GM18505 (cell line): ENCODE data around the gene RASGRF1.
"Not testable (repeated sequence)": the region's sequence is repeated elsewhere in the genome, so short reads cannot be mapped to it uniquely, and the experiment has no call there.

Source experiments
- ATAC-seq: cut with Tn5 transposase; IDR thresholded peaks from one replicate; pipeline ENCODE4 v1.9.1; 2021; ENCODE audit not compliant: unreplicated experiment
- POLR2A ChIP-seq: IDR thresholded peaks from 4 replicates; pipeline ENCODE4 v1.6.1; 2011; ENCODE audit warnings: borderline replicate concordance; ENCODE audit not compliant: insufficient read depth, insufficient read length; ENCODE audit errors: extremely low read depth

RASGRF1 gene

DNA sequence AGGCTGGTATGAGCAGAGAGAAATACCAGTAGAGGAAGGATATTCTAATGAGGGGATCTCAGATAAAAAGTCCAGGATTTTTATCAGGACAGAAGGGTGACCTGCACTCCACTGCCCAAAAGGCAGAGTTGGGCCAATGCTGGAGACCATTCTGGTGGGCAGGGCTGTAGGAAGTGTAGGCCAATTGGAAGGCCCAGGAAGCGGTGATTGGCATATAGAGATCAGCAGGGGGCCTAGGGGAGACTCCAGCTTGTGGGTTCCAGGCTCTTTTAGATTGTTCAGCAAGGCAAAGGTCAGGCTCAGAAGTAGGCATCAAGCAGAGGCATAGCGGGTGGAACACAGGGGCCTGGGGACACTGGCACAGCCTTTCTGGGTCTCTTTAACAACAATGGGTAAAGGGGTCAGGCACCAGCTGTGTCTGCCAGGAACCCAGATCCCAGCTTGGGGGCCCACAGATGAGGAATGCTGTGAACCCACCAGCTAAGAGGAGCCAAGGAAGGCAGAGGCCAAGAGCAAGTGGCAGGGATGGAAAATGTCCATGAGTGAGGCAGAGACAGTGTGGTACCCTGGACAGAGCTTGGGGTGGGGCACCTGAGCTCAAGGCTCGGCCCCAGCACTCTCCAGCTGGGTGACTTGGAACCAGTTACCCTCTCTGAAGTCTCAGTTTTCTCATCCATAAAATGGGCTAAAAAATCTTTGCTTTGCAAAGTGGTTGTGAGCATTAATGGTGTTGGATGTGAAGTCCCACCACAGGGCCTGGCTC is 27.0 kb upstream of the RASGRF1 start:
- TF ChIP-seq POLR2A: no peak
- ATAC-seq: no peak

DNA sequence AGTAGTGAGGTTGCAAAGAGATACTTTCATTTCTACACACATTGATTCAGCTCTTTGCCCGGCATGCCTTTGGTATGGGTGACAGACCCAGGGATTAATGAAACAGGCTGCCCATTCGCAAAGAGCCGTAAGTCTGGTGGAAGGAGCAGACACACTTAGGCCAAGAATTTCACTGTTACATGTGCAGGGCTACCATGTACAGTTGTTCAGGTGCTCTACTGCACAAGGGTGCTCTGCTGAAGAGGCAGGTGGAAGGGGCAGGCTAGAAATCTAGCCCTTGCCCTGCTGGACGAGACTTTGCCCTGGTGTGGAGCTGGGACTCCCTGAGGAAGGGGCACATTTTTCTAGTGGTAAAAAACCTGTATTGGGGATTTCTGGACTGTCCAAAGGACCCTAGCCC is 26.2 kb upstream of the RASGRF1 start:
- no peak for TF ChIP-seq POLR2A
- no peak for ATAC-seq

DNA sequence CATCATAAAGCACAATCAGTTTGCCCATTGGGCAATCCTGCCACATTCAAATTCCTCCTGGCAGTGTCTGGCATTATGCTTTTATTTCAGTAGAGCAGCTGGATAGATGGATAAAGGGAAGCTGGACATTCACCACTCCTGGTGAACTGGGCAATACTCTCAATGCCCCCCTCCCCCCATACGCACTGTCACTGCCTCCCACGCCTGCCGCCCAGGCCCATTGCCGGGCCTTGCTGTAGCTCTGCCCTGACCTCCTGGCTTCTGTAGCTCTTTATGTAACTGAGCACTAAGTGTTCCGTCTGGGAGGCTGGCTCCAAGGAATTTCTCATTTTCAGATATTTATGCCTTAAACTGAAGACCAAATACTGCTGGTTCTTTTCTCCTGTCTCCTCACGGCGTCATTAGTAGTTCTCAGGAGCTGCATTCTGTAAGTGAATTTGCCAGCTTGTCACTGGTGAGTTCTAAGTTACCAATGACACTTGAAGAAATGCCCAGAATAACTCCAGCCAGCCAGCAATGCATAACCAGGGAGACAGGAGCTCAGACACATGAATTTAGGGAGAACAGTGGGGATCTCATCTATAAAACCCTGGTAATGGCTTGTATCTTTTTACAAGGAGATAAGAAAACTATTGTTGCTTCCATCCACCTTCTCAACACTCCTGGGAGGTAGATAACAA is 25.5 kb upstream of the RASGRF1 start:
- TF ChIP-seq POLR2A: no peak
- ATAC-seq: no peak

DNA sequence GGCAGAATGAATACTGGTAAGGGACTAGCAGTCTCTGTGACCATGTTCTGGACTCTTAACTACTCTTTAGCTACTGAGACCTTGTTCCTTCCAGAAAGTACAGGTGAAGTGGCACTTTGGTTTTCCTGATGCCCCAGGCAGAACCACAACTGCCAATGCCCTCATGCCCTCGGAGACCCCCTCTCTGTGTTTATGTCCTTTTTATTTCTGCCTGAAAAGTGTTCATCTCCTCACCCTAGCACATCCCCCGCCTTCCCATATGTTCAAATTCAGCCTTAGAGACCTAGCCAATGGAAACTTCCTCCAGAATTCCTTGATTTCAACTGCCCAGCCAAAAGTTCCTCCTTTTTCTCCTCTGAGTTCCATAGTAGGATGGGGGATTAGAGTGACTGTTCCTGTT is 23.3 kb upstream of the RASGRF1 start:
- no peak for ATAC-seq
- TF ChIP-seq POLR2A: no peak

DNA sequence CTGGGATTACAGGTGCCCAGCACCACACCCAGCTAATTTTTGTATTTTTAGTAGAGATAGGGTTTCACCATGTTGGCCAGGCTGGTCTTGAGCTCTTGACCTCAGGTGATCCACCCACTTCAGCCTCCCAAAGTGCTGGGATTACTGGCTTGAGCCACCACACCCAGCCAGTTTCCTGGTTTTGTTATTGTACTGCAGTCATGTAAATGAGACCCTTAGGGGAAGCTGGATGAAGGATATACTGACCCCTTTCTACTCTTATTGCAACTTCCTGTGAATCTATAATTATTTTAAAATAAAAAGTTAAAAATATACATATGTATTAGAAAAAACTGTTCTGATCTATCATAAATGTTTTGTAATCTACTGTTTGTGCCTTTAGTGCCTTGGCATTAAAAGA is 20.8 kb upstream of the RASGRF1 start:
- not testable (repeated sequence) for ATAC-seq

DNA sequence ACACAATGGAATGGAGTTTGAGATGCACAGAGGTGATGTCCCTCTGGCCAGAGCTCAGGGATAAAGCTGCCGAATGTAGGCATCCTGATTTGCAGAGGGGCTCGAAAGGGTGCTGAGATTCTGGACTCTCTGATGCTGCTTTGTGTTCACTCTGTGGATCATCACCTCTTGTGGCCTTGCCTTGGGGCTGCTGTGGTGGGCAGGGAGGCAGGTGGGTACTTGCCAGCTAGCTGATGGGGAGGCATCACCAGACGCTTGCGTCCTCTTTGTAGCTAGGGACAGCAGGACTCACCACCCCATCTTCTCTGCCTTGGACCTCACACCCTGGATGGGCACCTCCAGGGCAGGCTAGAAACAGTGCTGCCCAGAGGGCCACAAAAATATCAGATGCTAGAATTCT is 14.6 kb upstream of the RASGRF1 start:
- ATAC-seq: no peak
- no peak for TF ChIP-seq POLR2A

DNA sequence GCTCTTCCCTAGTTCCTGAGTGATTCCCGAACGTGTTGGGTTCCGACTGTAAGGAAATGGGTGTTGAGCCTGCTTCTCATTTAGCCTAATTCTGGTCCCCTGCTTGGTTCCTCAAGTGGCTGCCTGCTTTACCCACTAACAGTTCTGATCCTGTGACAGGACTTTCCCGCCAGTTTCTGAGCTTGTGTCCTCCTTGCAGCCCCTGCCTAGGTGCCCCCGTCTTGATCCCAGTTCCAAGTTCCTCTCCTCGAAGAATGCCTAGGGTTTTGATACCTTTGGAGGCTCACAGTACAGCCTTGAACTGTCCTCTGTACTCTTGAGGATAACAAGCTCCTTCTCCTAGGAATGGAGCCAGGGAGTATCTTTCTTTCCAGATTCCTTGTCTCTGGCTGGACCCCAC is 12.0 kb upstream of the RASGRF1 start:
- TF ChIP-seq POLR2A: no peak
- ATAC-seq: no peak

DNA sequence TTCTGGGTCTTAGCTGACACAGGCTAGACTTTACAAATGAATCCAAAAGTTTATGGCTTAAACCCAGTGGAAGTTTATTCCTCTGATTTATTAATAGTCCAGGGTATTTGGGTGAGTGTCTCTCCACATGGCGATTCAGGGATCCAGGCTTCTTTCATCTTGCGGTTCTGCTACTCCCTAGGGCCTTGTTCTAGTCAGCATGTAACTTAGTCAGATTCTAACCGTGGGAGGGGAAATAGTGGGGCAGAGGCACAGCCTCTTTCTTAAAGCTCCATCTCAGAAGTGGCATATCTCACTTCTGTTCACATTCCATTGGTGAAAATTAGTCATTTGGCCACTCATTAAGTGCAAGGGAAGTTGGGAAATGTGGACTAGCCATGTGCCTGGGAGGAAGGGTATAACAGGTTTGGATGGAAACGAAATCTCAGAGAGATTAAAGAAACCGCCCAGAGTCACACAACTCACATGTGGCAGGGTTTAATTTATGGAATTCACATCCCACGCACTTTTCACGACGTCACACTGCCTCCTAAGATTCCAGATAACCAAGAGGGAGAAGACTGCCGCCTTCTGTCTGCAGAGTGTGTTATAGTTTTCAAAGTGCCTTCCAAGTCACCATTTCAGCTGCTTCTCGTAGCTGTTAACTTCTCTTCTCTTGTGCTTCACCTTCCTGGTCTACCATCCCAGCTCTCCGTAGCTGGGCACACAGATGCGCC is 11.4 kb upstream of the RASGRF1 start:
- ATAC-seq: no peak
- TF ChIP-seq POLR2A: no peak

DNA sequence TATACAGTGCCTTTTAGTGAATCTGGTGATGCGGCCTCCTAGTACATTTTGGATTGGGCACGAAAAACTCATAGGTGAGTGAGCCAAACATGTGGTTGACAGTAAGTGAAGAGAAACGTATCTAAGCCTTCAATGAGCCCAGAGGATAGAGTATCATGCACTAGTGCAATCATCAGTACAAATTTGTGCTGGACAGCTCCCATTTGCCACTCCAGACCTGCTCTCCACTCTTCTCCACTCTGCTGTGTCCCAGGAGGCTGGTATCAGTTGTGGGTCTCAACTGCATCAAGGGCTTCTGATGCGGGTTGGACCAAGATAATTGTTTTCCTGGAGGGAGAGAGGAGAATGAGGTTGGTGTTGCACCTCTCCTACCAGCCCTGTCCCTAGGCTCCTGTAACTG is 9.1 kb upstream of the RASGRF1 start:
- TF ChIP-seq POLR2A: no peak
- ATAC-seq: no peak

DNA sequence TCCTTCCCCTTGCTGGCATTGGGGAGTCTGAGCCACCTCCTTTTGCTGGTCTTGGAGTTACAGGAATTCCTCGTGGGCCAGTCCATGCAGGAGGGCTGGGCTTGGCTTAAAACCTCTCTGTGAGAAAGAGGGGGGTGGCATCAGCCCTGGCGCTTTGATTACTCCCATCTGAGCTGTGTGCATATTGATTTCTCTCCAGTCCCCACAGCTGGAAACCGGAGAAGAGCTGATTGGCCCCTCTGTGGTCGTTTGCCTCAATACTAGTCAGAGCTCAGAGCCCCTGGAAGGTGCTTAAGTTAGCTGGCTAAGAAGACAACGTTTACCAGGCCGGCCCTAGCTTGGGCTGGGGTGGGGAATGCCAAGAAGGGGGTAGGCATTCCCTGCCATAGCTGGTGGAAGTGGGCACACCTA is 4.0 kb upstream of the RASGRF1 start:
- TF ChIP-seq POLR2A: no peak
- no peak for ATAC-seq

DNA sequence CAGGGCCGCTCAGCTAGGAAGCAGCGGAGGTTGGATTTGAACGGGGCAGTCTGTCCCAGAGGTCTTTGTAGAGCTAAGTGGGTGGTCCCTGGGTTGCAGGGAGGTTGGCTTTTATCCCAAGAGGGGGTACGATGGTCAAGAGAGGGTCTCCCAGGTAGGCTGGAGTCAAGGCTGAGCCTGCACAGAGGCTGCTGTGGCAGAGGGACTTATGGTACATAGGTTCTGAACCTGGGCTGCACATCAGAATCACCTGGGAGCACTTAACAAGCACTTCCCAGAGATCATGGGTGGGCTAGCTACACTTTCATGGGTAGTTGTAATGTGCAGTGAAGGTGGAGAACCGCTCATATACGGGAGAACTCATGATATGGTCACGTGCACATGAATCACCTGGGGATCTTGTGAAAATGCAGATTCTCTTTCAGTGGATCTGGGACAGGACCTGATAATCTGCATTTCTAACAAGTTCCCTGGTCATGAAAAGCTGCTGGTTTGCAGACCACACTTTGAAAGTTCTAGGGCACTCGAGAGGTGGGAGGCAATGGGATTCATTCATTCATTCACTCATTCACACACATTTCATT is 2.9 kb upstream of the RASGRF1 start:
- no peak for ATAC-seq
- no peak for TF ChIP-seq POLR2A

DNA sequence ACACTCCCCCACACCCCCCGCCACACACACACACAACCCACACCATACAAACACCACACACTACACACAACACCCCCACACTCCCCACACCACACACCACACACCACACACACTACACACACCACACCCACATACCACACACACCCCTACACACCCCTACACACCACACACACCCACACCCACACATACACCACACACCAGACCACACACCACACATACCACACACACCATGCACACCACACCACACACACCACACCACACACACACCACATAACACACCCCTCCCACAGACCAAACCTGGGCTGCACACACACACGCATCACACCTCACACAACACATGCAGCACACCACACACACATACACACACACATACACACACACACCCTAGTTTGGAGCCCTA is 1.8 kb upstream of the RASGRF1 start:
- ATAC-seq: no peak
- TF ChIP-seq POLR2A: no peak

DNA sequence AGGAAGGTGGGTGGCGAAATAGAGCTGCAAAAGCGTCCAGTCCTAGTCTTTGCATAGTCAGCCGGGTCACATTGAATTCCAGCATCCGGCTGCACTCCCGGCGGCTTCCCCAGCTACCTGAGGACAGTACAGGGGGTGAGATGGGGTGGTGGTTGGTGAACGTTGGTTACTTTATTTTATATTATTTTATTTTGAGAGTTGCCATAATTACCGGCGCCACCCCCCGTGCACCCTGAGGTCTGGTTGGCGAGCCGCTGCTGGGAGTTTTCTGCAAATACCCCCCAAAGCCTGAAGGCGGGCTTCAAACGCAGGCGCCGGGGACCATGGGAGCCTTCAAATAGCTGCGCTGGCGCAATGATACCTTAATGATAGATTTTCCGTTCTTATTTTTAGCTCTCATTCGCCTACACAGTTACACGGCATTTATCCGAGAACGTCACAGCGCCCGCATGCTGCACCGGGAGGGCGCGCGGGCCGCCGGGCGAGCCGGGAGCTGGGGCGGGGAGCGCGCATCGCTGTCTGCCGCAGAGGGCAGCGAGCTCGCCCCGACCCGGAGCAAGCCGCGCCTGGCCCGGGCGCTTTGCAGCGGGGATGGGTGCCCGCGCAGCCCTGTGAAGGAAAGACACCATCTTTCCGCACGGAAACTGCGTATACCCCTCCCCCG is 756 bp upstream of the RASGRF1 start:
- ATAC-seq: no peak
- no peak for TF ChIP-seq POLR2A

DNA sequence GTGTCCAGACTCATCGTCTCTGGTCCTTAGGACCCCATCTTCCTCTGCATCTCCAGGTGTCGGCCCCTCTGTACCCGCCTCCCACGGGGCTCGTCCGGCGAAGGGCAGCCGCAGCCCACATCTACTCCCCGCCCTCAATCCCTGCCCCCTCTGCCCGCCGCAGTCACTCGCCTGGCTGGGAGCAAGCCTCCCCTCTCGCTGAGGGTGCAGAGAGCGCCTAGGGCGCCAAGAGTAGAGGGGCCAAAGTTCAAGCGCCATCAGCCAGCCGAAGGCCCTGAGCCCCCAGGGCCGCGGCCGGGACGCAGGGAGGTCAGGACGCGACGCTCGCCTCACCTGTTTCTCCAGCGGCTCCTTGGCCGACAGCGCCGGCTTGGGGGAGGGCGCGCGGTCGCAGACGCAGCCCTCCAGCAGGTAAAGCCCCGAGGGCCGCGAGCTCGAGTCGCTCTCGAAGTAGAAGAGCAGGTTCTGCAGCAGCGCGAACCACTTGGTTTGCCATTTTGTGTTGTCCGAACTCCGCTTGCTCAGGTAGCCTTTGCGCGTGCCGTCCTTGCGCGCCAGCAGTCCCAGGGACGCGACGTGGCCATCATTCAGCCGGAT is 592 bp downstream of the RASGRF1 start:
- no peak for ATAC-seq
- no peak for TF ChIP-seq POLR2A
